ENCODE measurements around the gene IL23R. TPM values are rescaled to one million over a fixed set of nuclear protein-coding genes. Genes with fewer than 3 reads are reported as not detected.

The IL23R gene
- total RNA-seq, 4 donors from 2014 or later = under 0.01 to 0.22 TPM; not detected in 2

GRCh38 chr1:67211589-67212563 lies 45.6 kb downstream of the IL23R start:
- Histone ChIP-seq H3K36me3 (no peaks in the 10 kb centered on the region), H3K4me1 (peaks cover 0 to 28% (median 0%) of the 10 kb centered on the region in 3 donors), H3K4me3 (no peak overlapping the region), H3K27me3 (no peaks in the 10 kb centered on the region), H3K9me3 (no peaks in the 10 kb centered on the region), H3K27ac (no peak overlapping the region)
- intact Hi-C loops (cut with DNase I) = loop anchor here (10.0 kb wide), 1 partner anchor 293 kb away; no protein-coding TSS in a partner anchor
- DNase-seq = no peak
- WGBS, 2 donors = 31 to 35% methylated on average over 4 of the region's 4 CpGs
- TF ChIP-seq CTCF (IDR thresholded peaks at IDR 0.05) = peak in 5 of 6 experiments; percentile 50 to 65 (median 59)
- TF ChIP-seq POLR2A (IDR thresholded peaks at IDR 0.05) = no peak

GRCh38 chr1:67213164-67213563 lies 46.9 kb downstream of the IL23R start:
- Histone ChIP-seq H3K36me3 (no peaks in the 10 kb centered on the region), H3K27me3 (no peaks in the 10 kb centered on the region), H3K9me3 (no peaks in the 10 kb centered on the region), H3K27ac (no peak overlapping the region), H3K4me3 (no peak overlapping the region), H3K4me1 (peaks cover 0 to 28% (median 0%) of the 10 kb centered on the region in 3 donors)
- no peak for DNase-seq
- intact Hi-C loops (cut with DNase I) = loop anchor here (10.0 kb wide), 1 partner anchor 292 kb away; no protein-coding TSS in a partner anchor
- TF ChIP-seq POLR2A (IDR thresholded peaks at IDR 0.05) (no peak), CTCF (IDR thresholded peaks at IDR 0.05) (peak in 3 of 6 experiments; percentile 30 to 66 (median 34))
- WGBS, 2 donors = 79 to 96% methylated on average over 3 of the region's 3 CpGs

GRCh38 chr1:67213948-67214347 lies 47.7 kb downstream of the IL23R start:
- Histone ChIP-seq H3K4me1 (peaks cover 0 to 28% (median 0%) of the 10 kb centered on the region in 3 donors), H3K9me3 (no peaks in the 10 kb centered on the region), H3K36me3 (no peaks in the 10 kb centered on the region), H3K4me3 (no peak overlapping the region), H3K27me3 (no peaks in the 10 kb centered on the region), H3K27ac (no peak overlapping the region)
- no peak for TF ChIP-seq CTCF (IDR thresholded peaks at IDR 0.05)
- TF ChIP-seq POLR2A (IDR thresholded peaks at IDR 0.05) = no peak
- WGBS, 2 donors = 89 to 95% methylated on average over 1 of the region's 1 CpG
- intact Hi-C loops (cut with DNase I) = loop anchor here (10.0 kb wide), 1 partner anchor 291 kb away; no protein-coding TSS in a partner anchor
- DNase-seq = no peak

- H3K9me3 ChIP-seq = no peaks in the 10 kb centered on the region
- WGBS, 2 donors = 66 to 74% methylated on average over 11 of the region's 11 CpGs
- H3K4me3 ChIP-seq = no peak overlapping the region
- H3K27ac ChIP-seq = peak overlapping the region in 3 of 4 donors; percentile 20 to 52 (median 40)
- H3K36me3 ChIP-seq = no peaks in the 10 kb centered on the region
- DNase-seq = no peak
- intact Hi-C loops (cut with DNase I) = loop anchor here (10.0 kb wide), 1 partner anchor 290 kb away; no protein-coding TSS in a partner anchor
- H3K27me3 ChIP-seq = no peaks in the 10 kb centered on the region
- TF ChIP-seq POLR2A (IDR thresholded peaks at IDR 0.05) (no peak), CTCF (IDR thresholded peaks at IDR 0.05) (peak; percentile 14 to 71 (median 54))
- H3K4me1 ChIP-seq = peaks cover 0 to 28% (median 0%) of the 10 kb centered on the region in 3 donors
Measured at GRCh38 chr1:67214420-67215174, 48.3 kb downstream of the IL23R start.
